Measurements from ENCODE around the gene TTC32.
"Not testable (repeated sequence)": the region's sequence is repeated elsewhere in the genome, so short reads cannot be mapped to it uniquely, and the experiment has no call there.

The TTC32 gene

GRCh38 chr2:19901442-19902215 lies at the start of gene TTC32:
Gene TTC32 (minus strand): TSS chr2:19901983. CDS start chr2:19901854, 129 bp downstream.
- peak; percentile 86 to 88 for DNase-seq

DNA sequence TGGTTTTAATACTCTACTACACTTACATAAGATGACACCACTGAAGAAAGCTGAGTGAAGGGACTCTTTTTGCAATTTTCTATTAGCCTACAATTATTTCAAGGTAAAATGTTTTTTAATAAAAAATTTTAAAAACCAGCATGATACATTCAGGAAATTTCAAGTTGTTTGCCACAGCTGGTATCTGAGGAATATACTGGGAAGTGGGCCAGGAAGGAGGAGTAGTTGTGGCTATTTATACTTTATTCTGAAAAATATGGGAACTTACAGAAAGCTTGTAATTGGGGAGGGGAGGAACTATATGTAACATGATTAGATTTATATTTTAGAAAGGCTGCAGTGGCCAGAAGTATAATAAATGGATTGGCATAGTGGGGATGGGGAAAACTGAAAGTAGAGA lies 47.3 kb upstream of the TTC32 start:
- DNase-seq: no peak

DNA sequence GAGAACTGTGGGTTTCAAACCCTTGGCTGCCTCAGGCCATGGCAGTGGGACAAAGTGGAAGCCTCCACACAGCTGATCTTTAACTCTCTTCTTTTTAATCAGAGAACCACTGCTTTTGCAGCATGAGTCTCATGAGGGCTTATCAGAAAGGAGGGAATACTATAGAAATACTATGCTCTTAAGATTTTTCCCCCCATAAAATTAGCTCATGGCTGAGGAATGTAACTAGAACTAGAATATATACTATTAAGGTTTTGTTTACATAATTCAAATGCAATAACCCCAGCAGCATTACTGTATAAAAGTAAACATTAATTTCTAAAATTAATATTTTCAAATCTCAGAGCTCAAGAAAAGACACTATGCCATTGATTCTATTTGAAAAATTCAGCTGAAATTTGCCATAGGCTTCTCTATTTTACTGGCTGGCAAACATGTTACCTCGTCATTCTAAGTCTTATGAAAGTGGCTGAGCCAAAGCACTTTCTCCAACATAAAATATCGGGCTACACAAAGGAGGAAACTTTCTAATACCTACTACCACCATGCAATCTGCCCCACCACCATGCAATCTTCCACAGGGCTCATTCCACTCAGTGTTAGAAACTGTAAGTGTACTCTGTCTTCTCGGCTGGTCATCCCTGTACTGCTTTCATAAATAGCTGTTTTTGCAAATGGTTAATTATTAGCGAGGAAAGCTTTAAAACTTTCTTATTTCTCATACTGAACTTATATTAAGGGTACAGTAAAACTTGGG lies 45.6 kb upstream of the TTC32 start:
- DNase-seq: no peak

DNA sequence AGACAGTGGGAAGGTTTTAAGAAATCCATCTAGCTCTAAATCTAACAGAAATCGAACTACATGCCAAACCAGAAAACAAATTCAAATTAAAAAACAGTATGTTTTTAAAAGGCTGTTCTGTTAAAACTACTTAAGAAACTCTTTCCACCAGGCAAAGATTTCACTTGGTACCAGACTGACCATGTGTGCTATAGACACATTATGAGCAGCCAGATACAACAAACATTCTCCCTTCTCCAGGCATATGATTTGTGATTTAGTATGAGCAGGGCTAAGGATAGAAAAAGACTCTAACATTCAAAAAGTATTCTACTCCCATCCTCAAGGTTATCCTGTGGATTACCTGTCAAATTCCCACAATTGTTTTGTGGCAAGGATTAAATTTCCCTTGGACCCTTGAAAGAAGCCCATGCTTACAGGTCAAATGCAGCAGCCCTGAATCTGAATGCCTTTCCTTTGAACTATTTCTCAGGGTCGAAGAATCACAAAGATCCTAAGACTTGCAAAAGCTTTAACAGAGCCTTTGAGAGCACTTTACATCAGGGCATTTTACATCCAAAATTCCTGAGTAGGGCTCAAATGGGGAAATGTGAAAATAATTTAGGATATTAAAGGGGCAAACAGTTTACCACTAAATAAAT lies 42.5 kb upstream of the TTC32 start:
- no peak for DNase-seq

DNA sequence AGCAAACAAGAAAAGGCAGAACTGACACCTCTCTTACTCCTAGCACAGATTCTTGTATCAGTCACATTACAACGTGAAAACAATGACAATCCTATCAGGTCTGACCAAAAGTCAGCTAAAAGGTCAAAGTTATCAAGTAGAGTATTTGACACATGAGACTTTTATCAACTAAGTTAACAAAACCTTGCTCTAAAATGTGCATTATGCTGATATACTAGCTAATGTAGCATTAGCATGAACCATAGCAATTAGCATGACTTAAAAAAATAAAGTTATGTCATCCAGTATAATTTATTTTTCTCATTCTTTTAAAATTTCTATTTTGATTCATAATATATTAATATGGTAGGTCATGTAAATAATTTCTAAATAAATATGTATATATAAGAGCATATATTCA lies 41.4 kb upstream of the TTC32 start:
- no peak for DNase-seq

DNA sequence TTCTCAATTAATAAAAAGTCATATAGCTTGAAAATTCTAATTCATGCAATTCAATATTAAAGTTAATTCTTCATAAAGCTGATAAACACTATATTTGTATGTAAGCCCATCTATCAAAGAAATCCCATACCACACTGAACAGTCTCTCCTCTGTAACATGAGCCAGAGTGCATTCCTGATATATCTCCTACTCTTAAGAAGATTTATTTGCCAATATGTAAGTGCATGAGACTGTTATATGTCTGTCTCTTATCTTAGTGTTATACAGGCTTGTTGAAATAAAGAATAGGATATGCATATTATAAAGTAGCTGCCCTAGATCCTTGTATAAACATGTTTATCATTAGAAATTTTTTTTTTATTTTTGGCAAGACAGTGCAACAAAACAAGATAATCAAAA lies 40.4 kb upstream of the TTC32 start:
- DNase-seq: no peak

GRCh38 chr2:19937004-19937403 lies 35.2 kb upstream of the TTC32 start:
- no peak for DNase-seq

DNA sequence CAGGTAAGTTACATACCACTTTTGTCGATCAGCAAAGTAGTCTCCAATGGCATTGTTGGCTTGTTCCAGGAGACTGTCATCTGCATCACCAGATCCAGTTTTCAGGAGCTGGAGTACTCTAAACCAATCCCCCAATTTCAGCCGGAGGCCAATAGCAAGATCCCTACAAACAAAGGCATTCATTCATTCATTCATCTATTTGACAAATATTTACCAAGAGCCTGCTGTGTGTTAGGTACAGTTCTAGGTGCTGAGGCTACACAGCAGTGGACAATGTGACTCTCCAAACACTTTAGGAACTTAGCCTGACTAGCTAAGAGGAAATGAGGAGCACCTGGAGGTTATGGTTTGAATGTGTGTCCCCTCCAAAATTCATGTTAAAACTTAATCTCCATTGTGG lies 34.4 kb upstream of the TTC32 start:
- no peak for DNase-seq

DNA sequence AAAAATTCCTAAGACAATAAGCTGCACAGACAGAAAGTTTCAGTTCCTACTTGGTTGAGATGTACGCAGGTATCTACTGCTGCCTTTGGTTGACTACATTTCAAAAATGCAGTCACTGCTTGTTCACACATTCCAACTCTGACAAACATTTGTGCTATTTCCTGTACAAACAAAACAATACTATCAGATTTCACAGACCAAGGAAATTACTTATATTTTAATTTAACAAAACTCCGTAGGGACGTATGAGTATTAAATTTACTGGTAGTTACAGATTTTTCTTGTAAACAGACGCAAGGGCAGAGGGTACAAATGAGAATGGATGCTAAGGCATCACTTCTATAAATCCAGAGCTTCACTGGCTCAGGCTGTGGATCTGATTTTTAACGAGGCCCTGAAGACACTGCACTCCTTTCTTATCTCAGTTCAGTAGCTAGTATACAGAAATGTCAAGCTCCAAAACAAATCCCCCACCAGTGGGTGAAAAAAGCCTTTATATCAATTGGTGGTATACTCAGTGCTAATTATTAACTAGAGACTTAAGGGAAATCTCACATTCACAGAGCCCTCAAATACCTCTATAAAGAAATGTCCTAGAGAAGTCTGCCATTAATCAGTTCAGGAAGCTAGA lies 31.7 kb upstream of the TTC32 start:
- no peak for DNase-seq

DNA sequence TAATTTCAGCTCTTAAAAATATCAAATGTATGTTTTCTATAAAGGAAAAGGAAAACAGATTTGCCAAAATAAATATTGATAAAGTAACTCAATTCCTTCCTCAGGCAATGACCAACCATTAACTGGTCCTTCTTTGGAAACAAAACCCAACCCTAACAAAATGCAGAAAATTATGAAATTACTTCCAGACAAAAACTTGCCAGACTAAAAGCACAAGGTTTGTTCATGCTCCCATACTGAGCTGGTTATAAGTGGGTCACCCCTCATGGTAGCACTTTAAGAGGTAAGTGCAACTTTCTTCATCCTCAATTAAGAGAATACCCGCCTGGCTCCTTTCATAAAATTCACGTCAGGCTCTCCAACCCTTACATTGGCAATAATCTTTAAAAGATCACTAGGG lies 31.1 kb upstream of the TTC32 start:
- no peak for DNase-seq

DNA sequence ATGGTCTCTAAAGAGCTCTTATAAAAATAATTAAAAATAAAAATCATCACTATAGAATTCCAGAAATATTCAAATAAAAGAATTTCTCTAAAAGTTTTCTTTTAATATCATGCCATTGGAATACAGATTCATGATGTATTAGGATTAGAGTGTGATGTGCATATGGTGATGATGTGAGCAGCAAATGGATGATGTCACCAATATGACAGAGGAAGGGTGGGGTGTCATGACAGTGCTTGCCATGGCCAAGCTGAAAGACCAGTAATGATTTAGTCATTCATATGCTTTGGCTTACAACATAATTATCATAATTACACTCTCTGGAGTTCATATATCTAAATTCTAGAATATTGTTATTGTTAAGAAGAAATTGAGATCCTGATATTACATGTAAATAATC lies 27.4 kb upstream of the TTC32 start:
- no peak for DNase-seq

- not testable (repeated sequence) for DNase-seq
Observed at GRCh38 chr2:19927816-19928215, 26.0 kb upstream of the TTC32 start.

GRCh38 chr2:19924526-19924925 lies 22.7 kb upstream of the TTC32 start:
- DNase-seq: not testable (repeated sequence)

- not testable (repeated sequence) for DNase-seq
Observed at GRCh38 chr2:19922188-19922587, 20.4 kb upstream of the TTC32 start.

GRCh38 chr2:19916385-19916950 lies 14.7 kb upstream of the TTC32 start:
- no peak for DNase-seq

GRCh38 chr2:19914266-19914975 lies 12.6 kb upstream of the TTC32 start:
- DNase-seq: no peak

- DNase-seq: no peak
Observed at GRCh38 chr2:19911808-19912509, 10.2 kb upstream of the TTC32 start.

DNA sequence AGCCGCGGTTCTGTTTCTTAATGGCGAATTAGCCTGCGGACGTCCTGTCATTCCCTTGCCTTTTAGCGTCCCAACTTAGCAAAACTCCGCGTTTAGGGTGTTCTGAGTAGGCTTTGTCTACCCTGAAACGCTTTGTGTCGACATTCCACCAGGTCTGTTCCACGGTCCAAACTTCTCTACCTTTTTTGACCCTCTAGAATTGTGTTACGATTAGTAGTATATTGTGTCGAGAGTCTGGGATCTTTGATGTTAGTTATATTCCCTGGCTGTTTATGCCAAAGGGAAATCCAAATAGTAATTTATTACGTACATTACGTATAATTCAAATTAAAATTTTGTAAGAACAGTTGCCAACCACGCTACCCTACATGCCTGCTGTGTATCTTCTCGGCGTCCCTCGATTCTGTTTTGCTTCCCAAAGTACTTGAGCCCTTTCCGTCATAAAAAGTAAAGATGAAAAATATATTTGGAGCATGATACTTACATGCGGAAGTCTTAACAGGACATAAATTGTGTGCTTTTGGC lies 495 bp upstream of the TTC32 start:
- no peak for DNase-seq

- no peak for DNase-seq
Observed at GRCh38 chr2:19900931-19901441, 797 bp downstream of the TTC32 start.

DNA sequence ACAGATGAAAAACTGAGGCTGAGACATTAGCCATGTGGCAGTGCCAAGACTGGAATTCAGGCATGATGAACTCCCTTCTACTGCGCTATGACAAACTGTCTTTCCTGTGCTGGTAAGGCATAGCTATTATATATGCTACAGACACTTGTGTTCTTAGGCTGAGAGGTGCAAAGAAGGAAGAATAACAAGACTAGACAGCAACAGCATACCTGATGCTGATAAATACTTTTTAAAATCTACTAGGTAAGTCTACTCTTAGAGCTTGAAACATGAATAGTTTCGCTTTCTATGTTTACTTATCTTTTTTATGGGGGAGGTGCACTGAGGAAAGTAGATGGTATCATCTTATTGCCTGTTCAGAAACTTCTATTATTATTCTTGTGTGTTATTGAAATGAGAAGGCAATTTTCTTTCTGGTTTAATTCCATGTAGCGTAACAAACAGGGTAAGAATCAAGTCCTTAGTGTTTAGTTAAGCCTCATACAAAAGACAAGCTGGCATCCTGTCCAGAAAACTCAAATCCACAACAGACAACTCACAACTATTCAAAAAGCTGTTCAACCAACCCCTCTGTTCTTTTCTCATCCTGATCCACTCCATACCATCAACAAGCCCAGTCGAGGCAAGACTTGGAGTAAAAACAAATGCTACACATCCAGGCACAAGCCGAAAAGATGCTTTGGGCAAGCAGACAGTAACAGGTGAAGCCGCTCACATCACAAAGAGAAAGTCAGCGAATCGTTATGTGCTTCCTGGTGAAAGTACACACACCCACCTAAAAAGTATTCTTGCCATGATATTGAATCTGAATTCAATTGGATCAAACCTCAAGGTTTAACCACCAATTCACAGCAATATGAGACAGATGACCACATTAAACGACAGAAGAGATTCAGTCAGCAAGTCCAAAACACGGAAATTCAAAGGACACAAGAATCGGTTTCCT lies 1.5 kb downstream of the TTC32 start:
- DNase-seq: no peak
